Vagina (tissue), 2 donors: Measurements from ENCODE around the gene RABL3.

Experiments used
- CTCF ChIP-seq, 3 experiments: fragments of 450-650 bp in 2 of 3; fragments of 200-600 bp in 1 of 3; sonication (generic) in 1 of 3; IDR thresholded peaks; one replicate each; pipeline ENCODE4 v1.5.1; 2017 to 2019; ENCODE audit warnings: antibody characterized with exemption in 3 of 3, mild to moderate bottlenecking in 2 of 3, moderate library complexity in 2 of 3
- POLR2A ChIP-seq, 2 donors: fragments of 450-650 bp; IDR thresholded peaks; one replicate each; pipeline ENCODE4 v1.6.1; 2017; ENCODE audit warnings: antibody characterized with exemption in 2 of 2, mild to moderate bottlenecking in 2 of 2, moderate library complexity in 2 of 2
- POLR2AphosphoS5 ChIP-seq, 2 donors: sonication (generic); formaldehyde crosslinking; IDR thresholded peaks; one replicate each; pipeline ENCODE4 v1.9.0; 2017; ENCODE audit warnings: antibody characterized with exemption in 2 of 2, mild to moderate bottlenecking in 2 of 2, low read depth in 1 of 2; ENCODE audit not compliant: insufficient read depth in 1 of 2

GRCh38 chr3:120753810-120754209 lies 11.5 kb upstream of the RABL3 start:
- no peak for TF ChIP-seq CTCF (IDR thresholded peaks at IDR 0.05)
- no peak for TF ChIP-seq POLR2AphosphoS5 (IDR thresholded peaks at IDR 0.05; ENCODE audit: insufficient read depth in 1 of 2, low read depth in 1 of 2)
- TF ChIP-seq POLR2A (IDR thresholded peaks at IDR 0.05): no peak
